HEK293 (cell line): Measurements from ENCODE around the gene FAM184A.

Source experiments
- CTCF ChIP-seq: fragments of 450-650 bp; formaldehyde crosslinking; IDR thresholded peaks from 2 replicates; pipeline ENCODE4 v1.5.1; 2016; ENCODE audit warnings: missing biosample characterization, missing genetic modification characterization
- KLF1 ChIP-seq: fragments of 450-650 bp; formaldehyde crosslinking; IDR thresholded peaks from 2 replicates; pipeline ENCODE4 v1.5.1; 2016; ENCODE audit warnings: missing biosample characterization, missing genetic modification characterization
- PRDM2 ChIP-seq: fragments of 450-650 bp; formaldehyde crosslinking; IDR thresholded peaks from 2 replicates; pipeline ENCODE4 v1.5.1; 2016; ENCODE audit warnings: missing biosample characterization, missing genetic modification characterization, borderline replicate concordance
- SETDB1 ChIP-seq: IDR thresholded peaks from one replicate; pipeline ENCODE4 v1.6.1; 2017; ENCODE audit warnings: mild to moderate bottlenecking, low read length, moderate library complexity, mixed read lengths; ENCODE audit not compliant: insufficient read length
- ZNF18 ChIP-seq: fragments of 450-650 bp; formaldehyde crosslinking; IDR thresholded peaks from 2 replicates; pipeline ENCODE4 v1.5.1; 2016; ENCODE audit warnings: missing biosample characterization, missing genetic modification characterization
- ZNF518A ChIP-seq: fragments of 450-650 bp; formaldehyde crosslinking; conservative IDR thresholded peaks from 2 replicates; pipeline ENCODE4 v1.5.1; 2016; ENCODE audit warnings: low read depth, missing biosample characterization, missing genetic modification characterization
- ZNF530 ChIP-seq: fragments of 450-650 bp; formaldehyde crosslinking; IDR thresholded peaks from 2 replicates; pipeline ENCODE4 v1.5.1; 2016; ENCODE audit warnings: low read depth, missing biosample characterization, missing genetic modification characterization
- ZNF558 ChIP-seq: fragments of 450-650 bp; formaldehyde crosslinking; IDR thresholded peaks from 2 replicates; pipeline ENCODE4 v1.5.1; 2016; ENCODE audit warnings: missing biosample characterization, missing genetic modification characterization
- ZNF76 ChIP-seq: fragments of 450-650 bp; formaldehyde crosslinking; IDR thresholded peaks from 2 replicates; pipeline ENCODE4; 2016; ENCODE audit warnings: low read depth, missing biosample characterization, missing genetic modification characterization, borderline replicate concordance
- ZNF777 ChIP-seq: fragments of 450-650 bp; formaldehyde crosslinking; IDR thresholded peaks from 2 replicates; pipeline ENCODE4 v1.5.1; 2017; ENCODE audit warnings: missing biosample characterization, missing genetic modification characterization, borderline replicate concordance

- no peak for TF ChIP-seq CTCF (tag by site-specific recombination)
- no peak for TF ChIP-seq SETDB1
- TF ChIP-seq ZNF777, result no peak
- TF ChIP-seq ZNF76 (tag by site-specific recombination), result no peak
- no peak for TF ChIP-seq ZNF18 (tag by site-specific recombination)
- TF ChIP-seq KLF1 (tag by site-specific recombination), result no peak
- TF ChIP-seq ZNF530 (tag by site-specific recombination), result no peak
- TF ChIP-seq PRDM2 (tag by site-specific recombination), result no peak
- TF ChIP-seq ZNF558 (tag by site-specific recombination), result no peak
- no peak for TF ChIP-seq ZNF518A (tag by site-specific recombination)
Observed at GRCh38 chr6:118945217-118945616, 133.2 kb downstream of the FAM184A start.
